GM10266 (cell line): ENCODE measurements around the gene SLC2A13.
"Not testable (repeated sequence)": the region's sequence is repeated elsewhere in the genome, so short reads cannot be mapped to it uniquely, and the experiment has no call there.

ENCODE experiments used
- DNase-seq: peaks from one replicate; pipeline ENCODE4 v3.0.0; 2012; ENCODE audit errors: extremely low spot score
- TF ChIP-seq, protein P1 (sequence below): IDR thresholded peaks from 2 replicates; pipeline ENCODE4 v1.5.1; 2012; ENCODE audit warnings: mild to moderate bottlenecking, low read depth; ENCODE audit not compliant: control insufficient read depth, insufficient read depth; ENCODE audit errors: missing control alignments

Gene SLC2A13

DNA sequence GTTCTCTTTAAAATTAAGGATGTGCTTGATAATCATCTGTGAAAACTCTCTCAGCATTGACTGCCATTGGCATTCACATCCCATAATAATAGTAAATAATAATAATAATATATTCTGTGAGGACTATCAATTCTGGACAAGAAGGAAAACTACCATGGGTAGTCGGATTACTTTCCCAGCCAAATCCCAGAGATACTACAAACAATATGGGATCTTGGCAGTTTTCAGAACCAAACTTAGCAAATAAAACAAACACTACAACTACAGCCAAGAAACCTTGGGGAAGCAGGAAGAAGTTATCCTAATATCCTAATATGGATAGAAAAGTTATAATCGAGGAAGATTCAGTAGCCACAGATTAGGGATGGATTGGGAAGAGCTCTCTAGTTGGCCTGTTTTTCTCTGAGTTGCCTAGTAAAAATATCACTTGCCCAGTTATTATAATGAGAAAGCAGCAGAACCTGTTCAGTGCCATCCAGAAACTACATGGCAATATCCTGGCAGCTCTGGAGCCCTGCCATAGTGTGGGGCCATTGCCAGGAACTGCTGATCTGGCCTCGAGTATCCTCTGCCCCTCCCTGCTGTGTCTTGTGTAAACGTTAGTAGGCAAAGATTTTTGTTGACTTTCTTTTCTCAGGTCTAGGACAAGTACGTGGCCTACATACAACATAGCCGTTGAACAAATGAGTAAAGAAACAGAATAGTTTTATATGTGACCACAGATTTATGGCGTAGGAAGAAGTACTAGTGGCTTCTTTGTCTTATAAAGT is 193.5 kb downstream of the SLC2A13 start:
- TF ChIP-seq, protein P1, sequence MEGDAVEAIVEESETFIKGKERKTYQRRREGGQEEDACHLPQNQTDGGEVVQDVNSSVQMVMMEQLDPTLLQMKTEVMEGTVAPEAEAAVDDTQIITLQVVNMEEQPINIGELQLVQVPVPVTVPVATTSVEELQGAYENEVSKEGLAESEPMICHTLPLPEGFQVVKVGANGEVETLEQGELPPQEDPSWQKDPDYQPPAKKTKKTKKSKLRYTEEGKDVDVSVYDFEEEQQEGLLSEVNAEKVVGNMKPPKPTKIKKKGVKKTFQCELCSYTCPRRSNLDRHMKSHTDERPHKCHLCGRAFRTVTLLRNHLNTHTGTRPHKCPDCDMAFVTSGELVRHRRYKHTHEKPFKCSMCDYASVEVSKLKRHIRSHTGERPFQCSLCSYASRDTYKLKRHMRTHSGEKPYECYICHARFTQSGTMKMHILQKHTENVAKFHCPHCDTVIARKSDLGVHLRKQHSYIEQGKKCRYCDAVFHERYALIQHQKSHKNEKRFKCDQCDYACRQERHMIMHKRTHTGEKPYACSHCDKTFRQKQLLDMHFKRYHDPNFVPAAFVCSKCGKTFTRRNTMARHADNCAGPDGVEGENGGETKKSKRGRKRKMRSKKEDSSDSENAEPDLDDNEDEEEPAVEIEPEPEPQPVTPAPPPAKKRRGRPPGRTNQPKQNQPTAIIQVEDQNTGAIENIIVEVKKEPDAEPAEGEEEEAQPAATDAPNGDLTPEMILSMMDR: no peak
- no peak for DNase-seq

DNA sequence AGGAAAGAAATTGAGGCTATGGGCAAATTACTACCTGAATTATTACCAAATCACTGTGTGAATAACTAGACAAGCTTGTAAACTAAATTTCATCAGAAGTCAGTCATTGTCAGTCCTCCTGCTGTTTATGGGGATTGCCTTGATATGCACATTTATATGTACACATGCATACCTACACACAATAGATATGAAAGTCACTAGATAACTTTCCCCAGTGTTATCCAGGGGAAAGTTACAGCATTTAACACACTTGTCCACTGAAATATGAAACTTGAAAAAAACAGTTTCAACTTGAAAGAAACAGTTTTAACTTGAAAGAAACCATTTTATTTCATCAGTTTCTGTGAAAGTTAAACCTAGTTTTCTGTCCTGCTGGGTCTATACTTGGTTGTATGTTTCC is 199.6 kb downstream of the SLC2A13 start:
- no peak for DNase-seq
- TF ChIP-seq, protein P1: no peak

DNA sequence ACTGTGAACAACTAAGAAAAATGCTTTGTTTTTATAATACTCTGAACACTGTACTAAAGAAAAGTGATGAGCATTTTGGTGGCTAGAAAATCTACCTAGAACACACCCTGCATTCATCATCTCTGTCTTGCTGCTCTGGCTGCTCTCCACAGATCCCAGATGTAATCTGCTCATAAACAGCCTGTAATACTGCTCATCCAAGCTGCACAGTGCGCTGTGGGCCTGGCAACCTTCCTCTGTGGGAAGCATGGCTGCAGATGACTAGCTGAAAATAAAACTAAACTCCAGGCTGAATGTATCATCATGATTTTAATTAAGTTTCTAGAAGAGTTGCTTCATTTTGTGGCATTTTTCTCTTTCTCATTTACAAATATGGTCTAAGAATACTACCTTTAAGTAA is 200.7 kb downstream of the SLC2A13 start:
- TF ChIP-seq, protein P1: no peak
- DNase-seq: no peak

- TF ChIP-seq, protein P1: no peak
- no peak for DNase-seq
Observed at GRCh38 chr12:39902821-39903220, 203.1 kb downstream of the SLC2A13 start.

- TF ChIP-seq, protein P1: no peak
- DNase-seq: no peak
Observed at GRCh38 chr12:39897315-39897714, 208.6 kb downstream of the SLC2A13 start.

DNA sequence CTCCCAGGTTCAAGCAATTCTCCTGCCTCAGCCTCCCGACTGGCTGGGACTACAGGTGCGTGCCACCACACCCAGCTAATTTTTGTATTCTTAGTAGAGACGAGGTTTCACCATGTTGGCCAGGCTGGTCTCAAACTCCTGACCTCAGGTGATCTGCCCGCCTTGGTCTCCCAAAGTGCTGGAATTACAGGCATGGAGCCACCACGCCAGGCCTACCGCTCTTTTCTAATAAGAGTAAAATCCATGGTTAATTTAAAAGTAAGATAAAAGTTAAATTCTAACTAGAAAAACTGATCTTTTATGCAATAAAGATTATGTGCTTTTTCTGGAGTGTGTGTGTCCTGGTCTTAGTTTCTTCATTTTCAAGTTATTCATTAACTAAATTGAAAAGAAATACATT is 212.5 kb downstream of the SLC2A13 start:
- DNase-seq: not testable (repeated sequence)

DNA sequence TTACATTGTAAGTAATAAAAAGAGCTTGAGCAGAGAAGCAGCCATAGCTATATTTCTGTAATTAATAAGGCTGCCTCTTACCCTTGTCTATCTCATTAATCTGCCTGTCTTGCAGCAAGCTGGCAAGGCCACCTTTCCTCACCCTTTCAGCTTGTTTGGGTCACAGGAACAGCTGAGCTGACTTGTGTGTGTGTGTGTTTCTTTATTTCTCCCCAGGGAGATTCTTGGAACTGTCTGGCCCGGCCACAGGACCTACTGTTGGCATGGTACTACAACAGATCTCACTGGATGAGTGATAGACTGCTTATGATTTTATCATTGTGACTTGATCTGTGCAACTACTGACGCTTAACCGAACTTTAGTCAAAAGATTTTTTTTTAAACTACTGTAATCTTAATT is 213.7 kb downstream of the SLC2A13 start:
- no peak for DNase-seq
- TF ChIP-seq, protein P1: no peak

GRCh38 chr12:39887856-39888255 is 218.0 kb downstream of the SLC2A13 start:
- TF ChIP-seq, protein P1: no peak

More at GRCh38 chr12:39887856-39888255, 218.0 kb downstream of the SLC2A13 start:
- no peak for DNase-seq
